OCI-LY1 (cell line): ENCODE data around the gene TAF3.

Experiments used
- CTCF ChIP-seq: fragments of 200-600 bp; sonication (generic), shearing (Covaris generic); IDR thresholded peaks from 2 replicates; pipeline ENCODE4 v1.5.1; 2017; ENCODE audit warnings: mild to moderate bottlenecking, antibody characterized with exemption, low read length, moderate library complexity, mixed read lengths
- EZH2 ChIP-seq: fragments of 200-600 bp; sonication (generic), shearing (Covaris generic); IDR thresholded peaks from 2 replicates; pipeline ENCODE4 v1.8.0; 2017; ENCODE audit warnings: borderline replicate concordance, mixed run types, mild to moderate bottlenecking, antibody characterized with exemption, low read length, moderate library complexity, mixed read lengths

GRCh38 chr10:8013619-8014018 is 195.3 kb downstream of the TAF3 start:
- TF ChIP-seq CTCF (no peak), EZH2 (no peak)
